GM18511 (cell line): ENCODE results near the gene SLC25A24.
"Not testable (repeated sequence)": the region's sequence is repeated elsewhere in the genome, so short reads cannot be mapped to it uniquely, and the experiment has no call there.

Source experiments
- ATAC-seq: cut with Tn5 transposase; IDR thresholded peaks from one replicate; pipeline ENCODE4 v1.9.1; 2021; ENCODE audit warnings: mild to moderate bottlenecking, moderate library complexity; ENCODE audit not compliant: unreplicated experiment

SLC25A24 gene

GRCh38 chr1:108199781-108200686, at the start of gene SLC25A24:
SLC25A24 (minus strand) TSS chr1:108200343; CDS start chr1:108200138, 205 bp downstream.
- ATAC-seq = peak; percentile 83

- not testable (repeated sequence) for ATAC-seq
These were observed 43.8 kb upstream of the SLC25A24 start, which contains the start of gene NBPF4 for GRCh38 chr1:108243976-108244375. NBPF4 (minus strand) TSS chr1:108244076; CDS start chr1:108243761, 315 bp downstream.

GRCh38 chr1:108239426-108239825, 39.3 kb upstream of the SLC25A24 start:
- not testable (repeated sequence) for ATAC-seq

- not testable (repeated sequence) for ATAC-seq
These were observed 35.2 kb upstream of the SLC25A24 start for GRCh38 chr1:108235308-108235707.

- ATAC-seq = not testable (repeated sequence)
These were observed 32.0 kb upstream of the SLC25A24 start for GRCh38 chr1:108232183-108232582.

GRCh38 chr1:108229976-108230375, 29.8 kb upstream of the SLC25A24 start:
- ATAC-seq = not testable (repeated sequence)

GRCh38 chr1:108227772-108228171, 27.6 kb upstream of the SLC25A24 start:
- not testable (repeated sequence) for ATAC-seq

GRCh38 chr1:108226855-108227254, 26.7 kb upstream of the SLC25A24 start:
- ATAC-seq = not testable (repeated sequence)

- not testable (repeated sequence) for ATAC-seq
These were observed 23.1 kb upstream of the SLC25A24 start for GRCh38 chr1:108223226-108223625.

- not testable (repeated sequence) for ATAC-seq
These were observed 17.5 kb upstream of the SLC25A24 start for GRCh38 chr1:108217515-108218174.

GRCh38 chr1:108217007-108217406, 16.9 kb upstream of the SLC25A24 start:
- ATAC-seq = not testable (repeated sequence)

GRCh38 chr1:108216028-108216890, 16.1 kb upstream of the SLC25A24 start:
- ATAC-seq = not testable (repeated sequence)

GRCh38 chr1:108214641-108215465, 14.7 kb upstream of the SLC25A24 start:
- not testable (repeated sequence) for ATAC-seq

- ATAC-seq = no peak
These were observed 10.9 kb upstream of the SLC25A24 start for GRCh38 chr1:108211014-108211413.

- ATAC-seq = no peak
These were observed 9.4 kb upstream of the SLC25A24 start for GRCh38 chr1:108209456-108210108.

GRCh38 chr1:108208724-108209446, 8.7 kb upstream of the SLC25A24 start:
- ATAC-seq = no peak

GRCh38 chr1:108203582-108203981, 3.4 kb upstream of the SLC25A24 start:
- ATAC-seq = not testable (repeated sequence)

GRCh38 chr1:108201687-108202086, 1.5 kb upstream of the SLC25A24 start:
- no peak for ATAC-seq

- ATAC-seq = peak; percentile 39
These were observed 526 bp upstream of the SLC25A24 start for GRCh38 chr1:108200687-108201051.
